ENCODE data around the gene SRXN1.

The SRXN1 gene

GRCh38 chr20:668638-669037, 15.6 kb upstream of the SRXN1 start:
- Mint-ChIP-seq H3K27ac (no peak overlapping the region), H3K4me1 (ENCODE audit: low read depth) (peaks cover 61% of the 10 kb centered on the region), H3K27me3 (peaks cover 58% of the 10 kb centered on the region), H3K36me3 (ENCODE audit: low read depth) (peaks cover 5% of the 10 kb centered on the region), H3K4me3 (no peak overlapping the region), H3K9me3 (no peaks in the 10 kb centered on the region)
- intact Hi-C loops (cut with micrococcal nuclease): no loop called here

GRCh38 chr20:668050-668449, 15.1 kb upstream of the SRXN1 start:
- peaks cover 64% of the 10 kb centered on the region for H3K4me1 Mint-ChIP-seq (ENCODE audit: low read depth)
- H3K9me3 Mint-ChIP-seq: no peaks in the 10 kb centered on the region
- peaks cover 7% of the 10 kb centered on the region for H3K36me3 Mint-ChIP-seq (ENCODE audit: low read depth)
- no peak overlapping the region for H3K4me3 Mint-ChIP-seq
- no peak overlapping the region for H3K27ac Mint-ChIP-seq
- intact Hi-C loops (cut with micrococcal nuclease): no loop called here
- H3K27me3 Mint-ChIP-seq: peaks cover 58% of the 10 kb centered on the region

DNA sequence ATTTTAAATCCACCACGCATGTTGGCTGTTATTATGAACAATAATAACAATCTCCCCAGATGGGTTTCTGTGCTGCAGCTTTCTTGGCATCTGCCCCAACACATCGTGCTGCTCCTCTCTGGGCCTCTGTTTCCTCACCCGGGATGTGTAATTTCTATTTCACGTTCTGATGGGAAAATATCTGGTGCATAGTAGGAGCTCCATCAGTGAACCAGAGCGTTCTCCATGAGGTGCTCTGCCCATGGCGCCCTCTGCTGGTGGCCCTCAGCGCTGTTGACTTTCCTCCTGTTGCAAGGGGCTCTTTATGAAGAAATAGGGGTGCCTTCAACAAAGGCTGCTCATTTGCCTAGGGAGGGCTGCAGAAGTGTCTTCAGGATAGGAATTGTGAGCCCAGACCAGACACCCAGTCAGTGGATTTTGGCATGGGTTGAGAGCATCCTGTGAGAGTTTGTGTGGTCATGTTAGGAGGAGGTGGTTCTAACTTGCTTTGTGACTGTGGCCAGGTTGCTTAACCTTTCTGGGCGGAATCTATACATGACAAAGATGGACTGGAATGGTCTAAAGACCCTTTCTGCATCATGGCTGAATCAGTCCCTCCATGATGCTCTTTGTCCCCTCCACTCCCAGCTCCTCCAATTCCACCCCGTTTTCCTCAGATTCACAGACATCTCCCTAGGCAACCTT, 14.5 kb upstream of the SRXN1 start:
- Mint-ChIP-seq H3K36me3 (ENCODE audit: low read depth) (peaks cover 11% of the 10 kb centered on the region), H3K4me1 (ENCODE audit: low read depth) (peaks cover 64% of the 10 kb centered on the region), H3K9me3 (no peaks in the 10 kb centered on the region), H3K27ac (no peak overlapping the region), H3K27me3 (peaks cover 59% of the 10 kb centered on the region), H3K4me3 (no peak overlapping the region)
- intact Hi-C loops (cut with micrococcal nuclease): loop anchor here (1.0 to 2.0 kb wide), 2 partner anchors 15 to 106 kb away; partner anchors contain the start of gene SRXN1

GRCh38 chr20:666877-667276, 13.9 kb upstream of the SRXN1 start:
- Mint-ChIP-seq H3K36me3 (ENCODE audit: low read depth) (peaks cover 11% of the 10 kb centered on the region), H3K9me3 (no peaks in the 10 kb centered on the region), H3K27ac (no peak overlapping the region), H3K4me1 (ENCODE audit: low read depth) (peaks cover 64% of the 10 kb centered on the region), H3K27me3 (peaks cover 53% of the 10 kb centered on the region), H3K4me3 (no peak overlapping the region)
- intact Hi-C loops (cut with micrococcal nuclease): loop anchor here (1.0 to 2.0 kb wide), 2 partner anchors 14 to 106 kb away; partner anchors contain the start of gene SRXN1

DNA sequence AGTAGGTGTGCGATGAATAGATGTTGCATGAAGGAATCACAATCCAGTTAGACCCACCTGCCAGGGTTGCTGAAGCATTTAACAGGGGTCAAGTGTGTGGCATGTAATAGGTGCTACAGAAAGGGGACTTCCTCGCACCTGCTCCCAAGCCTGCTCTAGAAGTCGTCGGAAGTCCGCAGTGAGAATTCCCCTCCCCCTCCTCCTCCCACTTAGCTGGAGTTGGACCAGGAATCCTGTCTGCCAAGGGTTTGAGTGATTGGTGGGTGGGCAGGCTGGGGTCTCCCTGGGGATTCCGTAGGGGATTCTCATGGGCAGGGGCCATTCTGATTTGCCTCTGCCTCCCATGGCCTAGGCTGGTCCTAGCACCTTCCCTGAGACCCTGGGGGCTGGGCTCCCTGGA, 12.3 kb upstream of the SRXN1 start:
- intact Hi-C loops (cut with micrococcal nuclease): no loop called here
- peaks cover 6% of the 10 kb centered on the region for H3K36me3 Mint-ChIP-seq (ENCODE audit: low read depth)
- no peak overlapping the region for H3K27ac Mint-ChIP-seq
- no peak overlapping the region for H3K4me3 Mint-ChIP-seq
- peaks cover 72% of the 10 kb centered on the region for H3K4me1 Mint-ChIP-seq (ENCODE audit: low read depth)
- H3K9me3 Mint-ChIP-seq: no peaks in the 10 kb centered on the region
- peaks cover 41% of the 10 kb centered on the region for H3K27me3 Mint-ChIP-seq

- peaks cover 76% of the 10 kb centered on the region for H3K4me1 Mint-ChIP-seq (ENCODE audit: low read depth)
- H3K36me3 Mint-ChIP-seq (ENCODE audit: low read depth): peaks cover 6% of the 10 kb centered on the region
- H3K4me3 Mint-ChIP-seq: peak overlapping the region; percentile 53
- peak overlapping the region; percentile 32 for H3K27ac Mint-ChIP-seq
- intact Hi-C loops (cut with micrococcal nuclease): no loop called here
- no peaks in the 10 kb centered on the region for H3K9me3 Mint-ChIP-seq
- H3K27me3 Mint-ChIP-seq: peaks cover 37% of the 10 kb centered on the region
Measured at GRCh38 chr20:664576-664975, 11.6 kb upstream of the SRXN1 start.

DNA sequence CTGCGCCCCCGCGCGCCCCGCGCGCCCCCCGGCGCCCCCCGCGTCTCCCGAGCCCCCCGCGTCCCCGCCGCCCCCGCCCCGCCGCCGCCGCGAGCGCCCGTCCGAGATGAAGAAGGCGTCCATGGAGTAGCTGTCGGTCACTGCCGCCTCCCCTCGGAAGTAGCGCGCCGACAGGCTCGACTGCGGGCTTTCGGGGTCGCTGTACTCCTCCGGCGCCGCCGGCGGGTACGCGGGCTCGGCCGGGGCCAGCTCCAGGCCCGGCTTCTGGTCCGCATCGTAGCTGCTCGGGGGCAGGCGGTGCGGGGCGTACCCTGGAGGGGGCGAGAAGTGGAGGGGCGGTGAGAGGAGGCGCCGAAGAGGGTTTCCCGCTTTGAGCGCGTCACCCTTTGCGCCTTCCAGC, 11.2 kb upstream of the SRXN1 start:
- intact Hi-C loops (cut with micrococcal nuclease): no loop called here
- Mint-ChIP-seq H3K27me3 (peaks cover 37% of the 10 kb centered on the region), H3K27ac (peak overlapping the region; percentile 32), H3K9me3 (no peaks in the 10 kb centered on the region), H3K4me3 (no peak overlapping the region), H3K36me3 (ENCODE audit: low read depth) (peaks cover 6% of the 10 kb centered on the region), H3K4me1 (ENCODE audit: low read depth) (peaks cover 76% of the 10 kb centered on the region)

GRCh38 chr20:663315-664090, 10.5 kb upstream of the SRXN1 start:
- H3K27me3 Mint-ChIP-seq: peaks cover 33% of the 10 kb centered on the region
- peak overlapping the region; percentile 90 for H3K27ac Mint-ChIP-seq

GRCh38 chr20:662277-663192, 9.5 kb upstream of the SRXN1 start:
- Mint-ChIP-seq H3K27me3 (peaks cover 33% of the 10 kb centered on the region), H3K9me3 (no peaks in the 10 kb centered on the region), H3K4me1 (ENCODE audit: low read depth) (peaks cover 85% of the 10 kb centered on the region), H3K27ac (peak overlapping the region; percentile 90), H3K4me3 (peak overlapping the region; percentile 73), H3K36me3 (ENCODE audit: low read depth) (peaks cover 6% of the 10 kb centered on the region)
- intact Hi-C loops (cut with micrococcal nuclease): no loop called here

More at GRCh38 chr20:663315-664090, 10.5 kb upstream of the SRXN1 start:
- H3K4me1 Mint-ChIP-seq (ENCODE audit: low read depth): peaks cover 76% of the 10 kb centered on the region
- intact Hi-C loops (cut with micrococcal nuclease): no loop called here
- peak overlapping the region; percentile 71 for H3K4me3 Mint-ChIP-seq
- H3K9me3 Mint-ChIP-seq: no peaks in the 10 kb centered on the region
- peaks cover 6% of the 10 kb centered on the region for H3K36me3 Mint-ChIP-seq (ENCODE audit: low read depth)

DNA sequence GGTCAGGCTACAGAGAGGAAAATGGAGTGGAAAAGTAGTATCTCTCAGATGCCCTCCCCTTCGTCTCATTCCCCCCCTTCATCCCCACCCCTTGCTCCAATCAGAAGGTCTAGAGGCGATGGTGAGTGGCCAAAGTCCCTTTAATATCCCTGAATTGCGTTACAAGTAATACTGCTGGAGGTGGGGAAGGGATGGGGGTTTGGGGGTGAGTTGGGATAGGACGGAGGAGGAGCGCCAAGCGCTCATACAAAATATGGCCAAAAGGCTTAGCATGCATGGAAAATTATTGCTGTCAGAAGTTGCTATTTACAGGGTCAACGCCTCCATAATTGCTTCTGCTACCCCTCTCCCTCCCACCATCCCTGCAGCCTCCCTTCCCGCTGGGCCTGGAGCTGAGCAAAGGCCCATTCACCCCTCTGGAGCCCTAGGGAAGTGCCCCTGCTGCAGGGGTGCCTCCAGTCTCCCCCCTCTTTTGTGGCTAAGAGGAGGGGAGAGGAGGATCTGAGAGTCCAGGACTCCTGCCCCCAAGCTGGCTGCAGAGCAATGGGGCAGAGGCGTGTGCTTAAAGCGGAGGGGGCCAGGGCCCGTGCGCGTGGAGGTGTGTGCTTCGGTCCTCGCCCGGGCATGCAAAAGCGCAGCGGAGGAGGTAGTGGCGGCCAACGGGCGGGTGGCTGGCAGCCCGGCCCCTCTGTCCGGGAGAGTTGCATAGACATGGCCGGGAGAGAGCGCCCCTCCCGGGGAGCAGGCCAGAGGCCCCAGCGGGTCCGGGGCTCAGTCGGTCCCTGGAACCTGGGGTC, 8.7 kb upstream of the SRXN1 start:
- intact Hi-C loops (cut with micrococcal nuclease): no loop called here
- H3K36me3 Mint-ChIP-seq (ENCODE audit: low read depth): peaks cover 6% of the 10 kb centered on the region
- peaks cover 33% of the 10 kb centered on the region for H3K27me3 Mint-ChIP-seq
- peaks cover 86% of the 10 kb centered on the region for H3K4me1 Mint-ChIP-seq (ENCODE audit: low read depth)
- no peaks in the 10 kb centered on the region for H3K9me3 Mint-ChIP-seq
- peak overlapping the region; percentile 90 for H3K27ac Mint-ChIP-seq
- H3K4me3 Mint-ChIP-seq: peak overlapping the region; percentile 73

DNA sequence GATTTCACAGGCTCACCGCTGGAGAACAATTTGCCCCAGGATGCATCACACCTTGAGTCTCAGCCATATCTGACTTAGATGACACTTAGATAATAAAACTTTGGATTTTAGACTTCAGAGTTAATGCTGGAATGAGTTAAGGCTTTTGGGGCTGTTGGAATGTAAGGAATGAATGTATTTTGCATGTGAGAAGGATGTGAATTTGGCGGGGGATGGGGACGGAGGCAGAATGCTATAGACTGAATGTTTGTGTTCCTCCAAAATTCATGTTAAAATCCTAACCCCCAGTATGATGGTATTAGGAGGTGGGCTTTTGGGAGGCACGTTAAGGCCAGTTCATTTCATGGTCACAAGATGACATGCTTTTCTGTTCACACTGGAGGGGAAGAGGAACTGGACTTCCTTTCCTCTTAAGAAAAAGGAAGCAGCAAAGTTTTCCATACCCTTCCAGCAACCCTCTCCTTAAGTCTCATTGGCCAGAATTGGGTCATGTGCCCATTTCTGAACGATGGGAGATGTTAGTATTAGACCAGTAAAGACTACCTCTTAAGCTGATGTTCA, 5.8 kb upstream of the SRXN1 start:
- Mint-ChIP-seq H3K4me3 (no peak overlapping the region), H3K36me3 (ENCODE audit: low read depth) (peaks cover 6% of the 10 kb centered on the region), H3K27ac (peak overlapping the region; percentile 90)

GRCh38 chr20:658202-658601, 5.2 kb upstream of the SRXN1 start:
- Mint-ChIP-seq H3K27me3 (peaks cover 6% of the 10 kb centered on the region), H3K27ac (peak overlapping the region; percentile 90), H3K36me3 (ENCODE audit: low read depth) (peaks cover 5% of the 10 kb centered on the region), H3K4me3 (no peak overlapping the region), H3K9me3 (no peaks in the 10 kb centered on the region), H3K4me1 (ENCODE audit: low read depth) (peaks cover 95% of the 10 kb centered on the region)
- intact Hi-C loops (cut with micrococcal nuclease): no loop called here

More for the DNA sequence above, 5.8 kb upstream of the SRXN1 start:
- intact Hi-C loops (cut with micrococcal nuclease): no loop called here
- Mint-ChIP-seq H3K27me3 (peaks cover 13% of the 10 kb centered on the region), H3K4me1 (ENCODE audit: low read depth) (peaks cover 96% of the 10 kb centered on the region), H3K9me3 (no peaks in the 10 kb centered on the region)
